ENCODE measurements around the gene GPR85.

DNA sequence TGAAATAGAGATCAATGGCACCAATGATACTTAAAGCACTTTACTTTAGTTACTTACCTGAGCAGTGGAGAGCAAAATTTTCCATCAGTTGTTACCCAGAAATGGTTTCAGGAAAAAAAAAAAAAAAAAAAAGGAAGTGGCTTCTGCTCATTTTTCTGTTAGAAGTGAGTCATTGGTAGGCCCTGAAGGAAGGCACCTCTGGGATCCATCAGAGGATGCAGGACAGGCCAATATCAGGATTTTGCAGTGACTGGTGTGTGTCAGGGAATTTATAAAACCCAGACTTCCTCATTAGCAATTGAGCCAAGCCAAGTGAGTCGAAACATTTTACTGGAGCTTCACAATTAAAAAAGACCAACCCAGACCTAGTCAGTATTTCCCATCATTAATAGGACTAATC lies 34.0 kb upstream of the GPR85 start:
- TF ChIP-seq, protein P1, sequence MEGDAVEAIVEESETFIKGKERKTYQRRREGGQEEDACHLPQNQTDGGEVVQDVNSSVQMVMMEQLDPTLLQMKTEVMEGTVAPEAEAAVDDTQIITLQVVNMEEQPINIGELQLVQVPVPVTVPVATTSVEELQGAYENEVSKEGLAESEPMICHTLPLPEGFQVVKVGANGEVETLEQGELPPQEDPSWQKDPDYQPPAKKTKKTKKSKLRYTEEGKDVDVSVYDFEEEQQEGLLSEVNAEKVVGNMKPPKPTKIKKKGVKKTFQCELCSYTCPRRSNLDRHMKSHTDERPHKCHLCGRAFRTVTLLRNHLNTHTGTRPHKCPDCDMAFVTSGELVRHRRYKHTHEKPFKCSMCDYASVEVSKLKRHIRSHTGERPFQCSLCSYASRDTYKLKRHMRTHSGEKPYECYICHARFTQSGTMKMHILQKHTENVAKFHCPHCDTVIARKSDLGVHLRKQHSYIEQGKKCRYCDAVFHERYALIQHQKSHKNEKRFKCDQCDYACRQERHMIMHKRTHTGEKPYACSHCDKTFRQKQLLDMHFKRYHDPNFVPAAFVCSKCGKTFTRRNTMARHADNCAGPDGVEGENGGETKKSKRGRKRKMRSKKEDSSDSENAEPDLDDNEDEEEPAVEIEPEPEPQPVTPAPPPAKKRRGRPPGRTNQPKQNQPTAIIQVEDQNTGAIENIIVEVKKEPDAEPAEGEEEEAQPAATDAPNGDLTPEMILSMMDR (IDR thresholded peaks at IDR 0.05; ENCODE audit: poor library complexity) = no peak
- TF ChIP-seq EZH2 (IDR thresholded peaks at IDR 0.05; ENCODE audit: borderline replicate concordance) (no peak), EZH2phosphoT487 (IDR thresholded peaks at IDR 0.05; ENCODE audit: low read depth, severe bottlenecking, unreplicated experiment) (no peak)
